ENCODE data around the gene CUX1. TPM values are rescaled to one million over a fixed set of nuclear protein-coding genes. Genes with fewer than 3 reads are reported as not detected.
A peak's percentile ranks its signal among the peaks of the same experiment; 100 is the strongest.

The CUX1 gene
- total RNA-seq, 2 donors from 2014 or later = 42.0 to 47.5 TPM

DNA sequence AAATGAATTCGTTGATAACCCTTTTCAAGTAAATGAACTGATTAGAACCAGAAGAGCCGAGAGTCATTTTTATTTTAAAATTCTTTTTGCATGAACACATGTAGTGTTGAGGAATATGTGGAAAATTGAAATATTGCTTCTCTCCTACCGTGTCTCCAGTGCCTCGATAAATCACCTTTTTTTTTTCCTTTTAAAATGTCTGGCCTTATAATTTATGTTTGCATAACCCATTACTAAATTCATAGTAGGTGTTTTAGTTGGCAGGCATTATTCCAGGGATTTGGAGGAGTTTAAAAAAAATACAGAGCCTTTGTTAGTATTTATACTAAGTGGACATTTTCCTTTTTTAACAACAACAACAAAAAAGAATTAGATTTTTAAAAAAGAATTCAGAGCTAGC lies 115.6 kb downstream of the CUX1 start:
- DNase-seq (no peak), ATAC-seq (no peak)
- Histone ChIP-seq H3K4me1 (peaks cover 21% of the 10 kb centered on the region), H3K9me3 (no peaks in the 10 kb centered on the region), H3K36me3 (replicated peaks in 1 of 2; ENCODE audit: insufficient read depth in 1 of 2, low read depth in 2 of 2) (no peaks in the 10 kb centered on the region), H3K4me3 (no peak overlapping the region), H3K27ac (no peak overlapping the region), H3K27me3 (no peaks in the 10 kb centered on the region)
- intact Hi-C loops (cut with DNase I) = no loop called here
- TF ChIP-seq, protein P1, sequence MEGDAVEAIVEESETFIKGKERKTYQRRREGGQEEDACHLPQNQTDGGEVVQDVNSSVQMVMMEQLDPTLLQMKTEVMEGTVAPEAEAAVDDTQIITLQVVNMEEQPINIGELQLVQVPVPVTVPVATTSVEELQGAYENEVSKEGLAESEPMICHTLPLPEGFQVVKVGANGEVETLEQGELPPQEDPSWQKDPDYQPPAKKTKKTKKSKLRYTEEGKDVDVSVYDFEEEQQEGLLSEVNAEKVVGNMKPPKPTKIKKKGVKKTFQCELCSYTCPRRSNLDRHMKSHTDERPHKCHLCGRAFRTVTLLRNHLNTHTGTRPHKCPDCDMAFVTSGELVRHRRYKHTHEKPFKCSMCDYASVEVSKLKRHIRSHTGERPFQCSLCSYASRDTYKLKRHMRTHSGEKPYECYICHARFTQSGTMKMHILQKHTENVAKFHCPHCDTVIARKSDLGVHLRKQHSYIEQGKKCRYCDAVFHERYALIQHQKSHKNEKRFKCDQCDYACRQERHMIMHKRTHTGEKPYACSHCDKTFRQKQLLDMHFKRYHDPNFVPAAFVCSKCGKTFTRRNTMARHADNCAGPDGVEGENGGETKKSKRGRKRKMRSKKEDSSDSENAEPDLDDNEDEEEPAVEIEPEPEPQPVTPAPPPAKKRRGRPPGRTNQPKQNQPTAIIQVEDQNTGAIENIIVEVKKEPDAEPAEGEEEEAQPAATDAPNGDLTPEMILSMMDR (IDR thresholded peaks at IDR 0.05) = no peak
- TF ChIP-seq POLR2A (IDR thresholded peaks at IDR 0.05) = no peak
- WGBS, 2 donors = 88 to 94% methylated on average over 4 of the region's 4 CpGs

DNA sequence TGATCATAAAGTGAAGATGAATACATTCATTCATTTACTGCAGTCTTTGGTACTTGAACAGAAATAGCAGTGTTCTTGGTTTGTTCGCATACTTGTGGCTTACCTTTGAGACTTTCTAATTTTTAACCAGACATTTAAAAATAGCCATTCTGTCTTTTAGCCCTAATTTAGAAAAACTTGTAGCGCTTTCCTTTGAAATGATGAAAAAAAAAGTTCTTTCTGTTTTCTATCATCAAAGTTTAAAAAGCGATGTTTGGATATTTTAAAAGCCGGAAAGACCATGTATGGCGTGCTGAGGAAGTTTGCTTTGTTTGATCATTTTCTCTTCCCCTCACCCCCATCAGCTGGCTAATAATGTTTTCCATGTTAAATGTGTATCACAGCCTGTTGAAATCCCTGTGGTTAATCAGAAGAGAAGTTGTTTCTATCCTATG lies 116.3 kb downstream of the CUX1 start:
- H3K4me3 ChIP-seq = no peak overlapping the region
- H3K27me3 ChIP-seq = no peaks in the 10 kb centered on the region
- H3K27ac ChIP-seq = no peak overlapping the region
- H3K36me3 ChIP-seq (replicated peaks in 1 of 2; ENCODE audit: insufficient read depth in 1 of 2, low read depth in 2 of 2) = no peaks in the 10 kb centered on the region
- DNase-seq (no peak), ATAC-seq (no peak)
- H3K4me1 ChIP-seq = peaks cover 21% of the 10 kb centered on the region
- H3K9me3 ChIP-seq = no peaks in the 10 kb centered on the region
- TF ChIP-seq, protein P1 (IDR thresholded peaks at IDR 0.05) = no peak
- no peak for TF ChIP-seq POLR2A (IDR thresholded peaks at IDR 0.05)
- WGBS, 2 donors = 84 to 93% methylated on average over 5 of the region's 5 CpGs
- intact Hi-C loops (cut with DNase I) = no loop called here

DNA sequence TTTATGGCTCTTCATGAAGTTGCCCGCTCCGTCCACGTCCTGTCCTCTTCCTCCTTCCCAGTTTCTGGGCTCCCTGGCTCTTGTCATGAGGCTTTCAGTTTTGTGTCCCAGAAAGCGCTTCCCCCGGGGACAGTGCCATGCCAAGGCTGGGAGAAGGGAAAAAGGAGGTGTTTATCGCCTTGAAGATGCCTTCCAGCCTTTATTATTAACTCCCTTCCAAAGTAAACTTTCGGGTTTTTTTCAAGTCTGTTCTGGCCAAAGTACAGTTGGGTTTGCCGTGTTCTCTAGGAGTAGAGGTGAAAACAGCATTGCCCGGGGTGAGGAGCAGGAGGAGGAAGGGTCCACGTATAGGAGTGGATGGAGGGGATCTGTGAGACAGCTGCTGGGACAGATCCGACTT lies 117.2 kb downstream of the CUX1 start:
- intact Hi-C loops (cut with DNase I) = no loop called here
- Histone ChIP-seq H3K27me3 (no peaks in the 10 kb centered on the region), H3K4me3 (no peak overlapping the region), H3K36me3 (replicated peaks in 1 of 2; ENCODE audit: insufficient read depth in 1 of 2, low read depth in 2 of 2) (no peaks in the 10 kb centered on the region), H3K9me3 (no peaks in the 10 kb centered on the region), H3K4me1 (peaks cover 21% of the 10 kb centered on the region), H3K27ac (no peak overlapping the region)
- ATAC-seq = no peak
- DNase-seq = no peak
- TF ChIP-seq POLR2A (IDR thresholded peaks at IDR 0.05) = no peak
- TF ChIP-seq, protein P1 (IDR thresholded peaks at IDR 0.05) = no peak
- 45 to 70% methylated on average over 11 of the region's 11 CpGs for WGBS, 2 donors

DNA sequence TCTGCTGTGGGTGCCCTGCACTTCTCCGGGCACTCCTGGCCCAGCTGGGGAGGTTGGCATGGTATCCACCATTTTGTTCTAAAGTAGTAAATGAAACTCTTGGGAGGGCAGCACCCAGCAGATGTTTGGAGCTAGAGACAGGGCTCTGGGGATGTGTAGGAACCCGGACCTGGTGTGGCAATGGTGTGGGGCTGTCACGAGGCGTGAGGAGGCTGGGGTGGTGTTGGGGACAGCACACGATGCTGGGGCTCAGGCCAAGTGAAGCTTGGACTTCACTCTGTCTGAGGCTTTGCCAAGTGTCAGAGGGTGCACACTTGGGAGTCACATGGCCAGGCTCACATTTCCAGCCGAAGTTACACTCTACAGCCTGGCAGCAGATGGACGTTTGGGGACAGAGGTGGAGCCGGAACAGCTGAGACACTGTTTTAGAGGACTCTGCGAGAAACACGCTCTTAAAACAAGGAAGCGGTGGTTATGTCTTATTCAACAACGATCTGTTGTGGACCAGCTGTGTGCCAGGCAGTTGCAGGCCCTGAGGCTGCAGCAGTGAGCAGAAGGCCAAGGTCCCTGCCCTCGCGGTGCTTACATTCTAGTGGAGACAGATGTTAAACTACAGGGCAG lies 118.2 kb downstream of the CUX1 start:
- Histone ChIP-seq H3K36me3 (replicated peaks in 1 of 2; ENCODE audit: insufficient read depth in 1 of 2, low read depth in 2 of 2) (no peaks in the 10 kb centered on the region), H3K4me1 (peaks cover 22% of the 10 kb centered on the region), H3K9me3 (no peaks in the 10 kb centered on the region), H3K4me3 (no peak overlapping the region), H3K27ac (no peak overlapping the region), H3K27me3 (no peaks in the 10 kb centered on the region)
- intact Hi-C loops (cut with DNase I) = no loop called here
- TF ChIP-seq, protein P1 (IDR thresholded peaks at IDR 0.05) = no peak
- TF ChIP-seq POLR2A (IDR thresholded peaks at IDR 0.05) = no peak
- ATAC-seq = peak; percentile 38
- WGBS, 2 donors = 65 to 73% methylated on average over 4 to 14 of the region's 14 CpGs
- DNase-seq = peak in 1 of 4 donors; percentile 32

DNA sequence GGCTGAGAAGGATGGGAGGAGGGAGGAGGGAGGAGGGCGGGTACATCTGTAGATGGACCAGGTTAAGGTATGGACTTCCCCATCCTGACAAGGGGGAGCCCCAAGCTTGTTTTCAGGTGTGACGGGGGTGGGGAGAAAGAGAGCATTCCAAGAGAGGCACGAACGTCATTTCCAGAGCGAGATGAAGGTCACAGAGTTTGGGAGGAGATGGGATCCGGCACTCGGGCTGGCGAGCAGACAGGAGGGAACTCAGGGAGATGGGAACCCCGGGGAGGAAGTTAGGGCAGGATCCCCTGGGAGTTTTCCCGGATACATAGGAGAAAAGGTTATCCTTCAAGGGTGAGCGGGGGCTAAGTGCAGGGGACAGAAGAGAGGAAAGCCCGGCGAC lies 118.8 kb downstream of the CUX1 start:
- H3K4me3 ChIP-seq = no peak overlapping the region
- H3K27me3 ChIP-seq = no peaks in the 10 kb centered on the region
- no peaks in the 10 kb centered on the region for H3K36me3 ChIP-seq (replicated peaks in 1 of 2; ENCODE audit: insufficient read depth in 1 of 2, low read depth in 2 of 2)
- intact Hi-C loops (cut with DNase I) = no loop called here
- H3K4me1 ChIP-seq = peaks cover 27% of the 10 kb centered on the region
- H3K9me3 ChIP-seq = no peaks in the 10 kb centered on the region
- no peak for TF ChIP-seq POLR2A (IDR thresholded peaks at IDR 0.05)
- TF ChIP-seq, protein P1 (IDR thresholded peaks at IDR 0.05) = no peak
- H3K27ac ChIP-seq = no peak overlapping the region
- peak; percentile 18 for ATAC-seq
- 59 to 69% methylated on average over 13 of the region's 13 CpGs for WGBS, 2 donors
- DNase-seq = no peak

All from body of pancreas (tissue), 4 donors.